ENCODE measurements around the gene SARM1.
"Not testable (repeated sequence)": the region's sequence is repeated elsewhere in the genome, so short reads cannot be mapped to it uniquely, and the experiment has no call there.

SARM1 gene

GRCh38 chr17:28371245-28372202, at the start of gene SARM1:
Gene SARM1 (plus strand): TSS chr17:28371694. CDS start chr17:28372033, 339 bp downstream.
- DNase-seq (ENCODE audit: low spot score), result peak; percentile 88

GRCh38 chr17:28324267-28324745, 47.2 kb upstream of the SARM1 start:
- no peak for DNase-seq (ENCODE audit: low spot score)

- DNase-seq (ENCODE audit: low spot score), result no peak
These were observed 46.7 kb upstream of the SARM1 start for GRCh38 chr17:28324781-28325180.

- DNase-seq (ENCODE audit: low spot score), result no peak
These were observed 46.3 kb upstream of the SARM1 start for GRCh38 chr17:28325211-28325610.

- no peak for DNase-seq (ENCODE audit: low spot score)
These were observed 45.4 kb upstream of the SARM1 start for GRCh38 chr17:28326114-28326513.

- no peak for DNase-seq (ENCODE audit: low spot score)
These were observed 44.4 kb upstream of the SARM1 start for GRCh38 chr17:28327031-28327607.

GRCh38 chr17:28327709-28328108, 43.8 kb upstream of the SARM1 start:
- DNase-seq (ENCODE audit: low spot score), result no peak

- DNase-seq (ENCODE audit: low spot score), result no peak
These were observed 43.2 kb upstream of the SARM1 start for GRCh38 chr17:28328325-28328724.

GRCh38 chr17:28330671-28331070, 40.8 kb upstream of the SARM1 start:
- no peak for DNase-seq (ENCODE audit: low spot score)

GRCh38 chr17:28331891-28332420, 39.5 kb upstream of the SARM1 start:
- no peak for DNase-seq (ENCODE audit: low spot score)

GRCh38 chr17:28333083-28333746, 38.3 kb upstream of the SARM1 start:
- DNase-seq (ENCODE audit: low spot score), result no peak

GRCh38 chr17:28334171-28334570, 37.3 kb upstream of the SARM1 start:
- no peak for DNase-seq (ENCODE audit: low spot score)

GRCh38 chr17:28334666-28335200, 36.8 kb upstream of the SARM1 start:
- DNase-seq (ENCODE audit: low spot score), result no peak

GRCh38 chr17:28335201-28335958, 36.1 kb upstream of the SARM1 start, which contains the start of the genes IFT20 and TNFAIP1:
Gene IFT20 (minus strand): TSS chr17:28335472. CDS start chr17:28331985, 3,487 bp downstream.
Gene TNFAIP1 (plus strand): TSS chr17:28335761. CDS start chr17:28339522, 3,761 bp downstream.
- peak; percentile 100 for DNase-seq (ENCODE audit: low spot score)

GRCh38 chr17:28335959-28336871, 35.3 kb upstream of the SARM1 start:
- peak; percentile 67 for DNase-seq (ENCODE audit: low spot score)

GRCh38 chr17:28338056-28338768, 33.3 kb upstream of the SARM1 start:
- DNase-seq (ENCODE audit: low spot score), result no peak

- not testable (repeated sequence) for DNase-seq (ENCODE audit: low spot score)
These were observed 32.7 kb upstream of the SARM1 start for GRCh38 chr17:28338769-28339212.

- no peak for DNase-seq (ENCODE audit: low spot score)
These were observed 32.1 kb upstream of the SARM1 start for GRCh38 chr17:28339431-28339830.

- no peak for DNase-seq (ENCODE audit: low spot score)
These were observed 31.1 kb upstream of the SARM1 start for GRCh38 chr17:28340374-28340773.
